Stimulated activated CD4-positive, alpha-beta T cell treated with anti-CD3 and anti-CD28 coated beads, TNF-alpha, amount 100 ng/mL, for 48 hours (primary cell): ENCODE measurements around the gene DGKQ.

Experiments
- DNase-seq, 3 donors: peaks; one replicate each; pipeline ENCODE4 v3.0.0-alpha.2; 2020; ENCODE audit warnings: low read depth in 3 of 3

DGKQ gene

GRCh38 chr4:995311-996026, 22.1 kb upstream of the DGKQ start:
- no peak for DNase-seq

GRCh38 chr4:993111-994029, 20.0 kb upstream of the DGKQ start, which contains the start of gene SLC26A1:
Gene SLC26A1 (minus strand): TSS chr4:993404. CDS start chr4:991703, 1,701 bp downstream.
- DNase-seq = no peak

- DNase-seq = no peak
Measured at GRCh38 chr4:992297-993110, 19.1 kb upstream of the DGKQ start.

- no peak for DNase-seq
Measured at GRCh38 chr4:991451-992296, 18.3 kb upstream of the DGKQ start.

GRCh38 chr4:990746-991367, 17.5 kb upstream of the DGKQ start:
- DNase-seq = no peak

- DNase-seq = no peak
Measured at GRCh38 chr4:989722-990471, 16.5 kb upstream of the DGKQ start.

- DNase-seq = no peak
Measured at GRCh38 chr4:988726-989721, 15.7 kb upstream of the DGKQ start.

GRCh38 chr4:987624-988513, 14.5 kb upstream of the DGKQ start:
- DNase-seq = no peak

GRCh38 chr4:986879-987623, 13.7 kb upstream of the DGKQ start, which contains the start of gene IDUA:
Gene IDUA (plus strand): TSS chr4:987044. CDS start chr4:987085, 41 bp downstream.
- DNase-seq = peak; percentile 70 to 83 (median 72)

- no peak for DNase-seq
Measured at GRCh38 chr4:986428-986878, 13.1 kb upstream of the DGKQ start.

- peak; percentile 50 to 64 (median 56) for DNase-seq
Measured at GRCh38 chr4:985123-985830, 11.9 kb upstream of the DGKQ start.

- DNase-seq = no peak
Measured at GRCh38 chr4:984336-985054, 11.1 kb upstream of the DGKQ start.

GRCh38 chr4:982814-983213, 9.4 kb upstream of the DGKQ start:
- DNase-seq = no peak

- no peak for DNase-seq
Measured at GRCh38 chr4:982291-982690, 8.9 kb upstream of the DGKQ start.

- no peak for DNase-seq
Measured at GRCh38 chr4:978957-979701, 5.8 kb upstream of the DGKQ start.
